ENCODE data around the gene HSD17B10. TPM values are rescaled to one million over a fixed set of nuclear protein-coding genes. Genes with fewer than 3 reads are reported as not detected.

HSD17B10 gene
- total RNA-seq, result 66.6 TPM

DNA sequence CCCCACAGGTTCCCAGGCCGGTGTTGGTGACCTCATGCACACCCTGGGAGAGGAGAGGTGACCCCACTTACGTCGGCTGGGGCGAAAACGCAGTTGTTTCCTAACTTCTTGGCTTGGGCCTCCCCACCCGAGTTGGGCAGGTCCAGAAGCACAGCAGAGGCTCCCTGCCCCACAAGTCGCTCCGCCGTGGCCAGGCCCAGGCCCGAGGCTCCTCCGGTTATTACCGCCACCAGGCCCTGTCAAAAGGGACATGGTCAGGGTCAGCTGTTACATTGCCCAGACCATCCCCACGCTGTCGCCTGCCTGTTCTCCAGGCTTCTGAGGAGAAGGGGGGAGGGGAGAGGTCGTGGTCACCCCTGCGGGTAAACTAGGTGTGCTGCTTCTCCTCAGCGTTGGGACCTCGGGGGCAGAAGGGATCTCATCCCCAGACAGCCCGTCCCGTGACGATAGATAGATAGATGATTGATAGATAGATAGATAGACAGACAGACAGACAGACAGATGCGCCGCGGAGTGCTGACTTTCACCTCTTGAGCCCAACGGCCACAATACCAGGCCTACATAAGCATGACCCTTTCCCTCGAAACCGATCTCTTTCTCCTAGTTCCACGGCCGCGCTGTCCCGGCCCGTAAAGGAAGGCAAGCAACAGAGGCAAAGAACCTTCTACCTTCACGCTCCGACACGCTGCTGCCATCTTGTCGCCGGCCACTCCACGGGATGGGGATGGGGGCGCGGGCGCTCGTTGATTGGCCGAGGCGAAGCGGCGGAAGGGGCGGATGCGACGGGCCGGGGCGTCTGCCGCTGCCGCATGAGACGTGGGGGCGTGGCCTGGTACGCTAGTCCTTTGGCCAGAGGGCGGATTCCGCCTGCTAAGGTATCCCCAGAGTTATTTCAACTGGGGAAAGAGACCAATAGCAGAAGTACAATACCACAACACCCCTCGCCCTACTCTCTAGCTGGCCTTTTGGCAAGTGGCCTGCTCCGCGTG lies at the start of gene HSD17B10:
HSD17B10 (minus strand) TSS at position 720 of the 989 bp plus-strand sequence; CDS start at position 695, 25 bp downstream.

DNA sequence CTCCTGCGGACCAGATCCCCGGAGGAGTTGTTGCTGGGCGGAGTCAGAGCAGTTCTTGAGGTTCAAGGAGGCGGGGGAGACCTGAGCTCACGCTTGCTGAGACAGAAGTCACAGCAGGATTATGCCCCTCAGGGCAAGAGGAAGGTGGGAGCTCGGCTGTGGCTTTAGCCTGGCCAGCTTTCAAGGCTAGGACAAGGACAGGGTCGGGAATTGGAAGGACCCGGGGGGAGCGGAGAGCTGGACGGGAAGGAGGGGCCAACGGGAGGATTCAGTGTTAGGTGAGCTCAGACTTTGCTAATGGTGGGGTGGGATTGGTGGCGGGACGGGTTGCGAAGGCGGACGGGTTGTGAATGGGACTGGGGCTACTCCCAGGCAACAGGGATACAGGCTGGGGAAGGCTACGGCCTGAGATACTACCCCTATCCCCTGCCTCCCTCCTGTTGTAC lies 11.3 kb downstream of the HSD17B10 start, which contains the start of gene RIBC1:
RIBC1 (plus strand) TSS at position 13 of the 446 bp plus-strand sequence. CDS start 3,404 bp downstream, outside the sequence.

DNA sequence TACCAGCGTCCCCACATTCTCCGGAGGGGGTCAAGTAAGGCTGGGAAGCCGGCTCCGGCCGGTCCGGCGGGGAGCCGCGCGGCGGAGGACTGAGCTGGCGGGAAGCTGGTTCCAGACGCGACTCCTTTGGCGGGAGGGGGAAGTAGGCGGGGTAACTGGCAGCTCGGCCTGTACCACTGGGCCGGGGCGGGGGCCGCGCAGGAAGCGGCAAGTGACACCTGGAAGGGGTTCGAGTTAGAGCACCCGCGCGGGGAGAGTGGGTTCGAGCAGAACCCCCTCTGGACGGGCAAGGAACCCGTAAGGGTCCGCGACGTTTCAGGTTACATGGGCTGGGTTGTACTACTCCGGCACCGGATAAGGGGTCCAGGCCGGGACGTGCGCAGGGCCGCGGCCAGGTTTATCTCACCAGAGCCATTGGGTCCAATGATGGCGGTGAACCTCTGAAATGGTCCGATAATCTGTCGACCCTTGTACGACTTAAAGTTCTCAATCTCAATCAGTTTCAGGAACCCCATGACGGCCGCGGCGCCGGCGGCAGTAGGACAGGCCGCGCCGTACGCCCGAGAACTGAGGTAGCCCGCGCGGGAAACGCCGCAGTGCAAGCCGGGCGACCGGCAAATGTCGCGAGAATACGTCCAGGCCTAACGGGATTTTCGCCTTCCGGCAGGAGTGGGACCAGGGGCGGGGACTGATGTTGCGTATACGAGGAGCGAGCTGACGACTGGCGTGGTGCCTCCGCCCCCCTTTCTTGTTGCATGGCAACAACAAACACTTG lies 11.9 kb downstream of the HSD17B10 start, which contains the start of gene SMC1A:
SMC1A (minus strand) TSS at position 569 of the 775 bp plus-strand sequence; CDS start at position 515, 54 bp downstream.

Small RNAs within 50 kb of the gene (small RNA-seq; reads per million reads assigned to genes)
- gene MIR6857 (ENCODE audit: low replicate concordance) (0.09 reads per million), gene VTRNA3-1P (ENCODE audit: low replicate concordance) (not detected)

Other genes with a start within 250 kb of the HSD17B10 start
- 117 TPM for gene KDM5C, start 209.2 kb downstream of the HSD17B10 start, total RNA-seq
- gene IQSEC2, start 152.8 kb downstream of the HSD17B10 start, total RNA-seq, result 11.4 TPM
- 17.9 TPM for gene SMC1A, start 11.7 kb downstream of the HSD17B10 start, total RNA-seq
- gene RIBC1, start 11.5 kb downstream of the HSD17B10 start, total RNA-seq, result 3.9 TPM

Measured in metanephros (tissue), 2 donors.